CD4-positive, CD25-positive, alpha-beta regulatory T cell (primary cell): ENCODE data around the gene DAAM1. TPM values are rescaled to one million over a fixed set of nuclear protein-coding genes. Genes with fewer than 3 reads are reported as not detected.

Experiments used
- ATAC-seq, 2 donors: fragments of 150-1000 bp; cut with Tn5 transposase; one replicate each; pipeline ENCODE4 v1.10.0; 2021; ENCODE audit warnings: low read depth in 2 of 2, moderate number of reproducible peaks in 2 of 2, moderate library complexity in 1 of 2
- DNase-seq, 3 donors: peaks; one replicate each; pipeline versions ENCODE4 v3.0.0 to v3.0.0-alpha.2; 2012 to 2022; ENCODE audit warnings: mixed read lengths in 1 of 3
- H3K27ac ChIP-seq: one replicate; pipeline ENCODE4 v1.7.0; 2013; ENCODE audit warnings: mild to moderate bottlenecking, low read length; ENCODE audit not compliant: insufficient read depth, poor library complexity, severe bottlenecking
- H3K27me3 ChIP-seq: one replicate; pipeline ENCODE4 v1.7.0; 2013; ENCODE audit warnings: low read length; ENCODE audit not compliant: control insufficient read depth, insufficient read depth
- H3K36me3 ChIP-seq: one replicate; pipeline ENCODE4 v1.7.0; 2013; ENCODE audit warnings: mild to moderate bottlenecking, low read length, moderate library complexity; ENCODE audit not compliant: control insufficient read depth, insufficient read depth
- H3K4me1 ChIP-seq: 2 replicates; pipeline ENCODE4 v1.7.0; 2013; ENCODE audit warnings: mild to moderate bottlenecking, low read length; ENCODE audit not compliant: insufficient read depth, control insufficient read depth, poor library complexity, severe bottlenecking
- H3K4me3 ChIP-seq: one replicate; pipeline ENCODE4 v1.7.0; 2013; ENCODE audit warnings: low read depth, mild to moderate bottlenecking, low read length, moderate library complexity
- H3K9me3 ChIP-seq, 2 experiments: 1 replicate in 1 of 2; 2 replicates in 1 of 2; pipeline ENCODE4 v1.7.0; 2013; ENCODE audit warnings: low read length in 2 of 2, mild to moderate bottlenecking in 1 of 2, moderate library complexity in 1 of 2; ENCODE audit not compliant: control insufficient read depth in 2 of 2
- H3K27ac Mint-ChIP-seq, 3 donors: one replicate each; pipeline ENCODE4 v1.8.0; 2020 to 2022; ENCODE audit warnings: mild to moderate bottlenecking in 3 of 3, mixed read lengths in 3 of 3, moderate library complexity in 2 of 3
- H3K27me3 Mint-ChIP-seq: one replicate; pipeline ENCODE4 v1.8.0; 2022; ENCODE audit warnings: mild to moderate bottlenecking, mixed read lengths
- H3K36me3 Mint-ChIP-seq: one replicate; pipeline ENCODE4 v1.8.0; 2020; ENCODE audit warnings: mixed read lengths
- H3K4me1 Mint-ChIP-seq, 4 donors: one replicate each; pipeline ENCODE4 v1.8.0; 2020 to 2022; ENCODE audit warnings: mixed read lengths in 4 of 4, mild to moderate bottlenecking in 1 of 4
- H3K4me3 Mint-ChIP-seq, 4 donors: one replicate each; pipeline ENCODE4 v1.8.0; 2020 to 2022; ENCODE audit warnings: mild to moderate bottlenecking in 4 of 4, mixed read lengths in 4 of 4, moderate library complexity in 3 of 4
- H3K9me3 Mint-ChIP-seq, 7 donors: one replicate each; pipeline ENCODE4 v1.8.0; 2020 to 2022; ENCODE audit warnings: mixed read lengths in 7 of 7, mild to moderate bottlenecking in 3 of 7, moderate library complexity in 2 of 7
- polyA plus RNA-seq, 4 donors: library from polyadenylated mRNA; unstranded; fragments of 300-500 nt; fragmentation: Illumina TruSeq; gene quantifications; one replicate each; pipeline ENCODE4 v1.2.3, GENCODE V29; 2021
- total RNA-seq: library from RNA; stranded (reverse); gene quantifications from one replicate; pipeline ENCODE4 v1.2.3, GENCODE V29; 2022

The DAAM1 gene
- total and polyA plus RNA-seq, 5 donors from 2014 or later, result 6.1 to 36.5 (median 11.2) TPM

- Histone ChIP-seq H3K4me1 (no peaks in the 10 kb centered on the region), H3K9me3 (peaks cover 3 to 8% of the 10 kb centered on the region in 2 experiments), H3K27ac (no peak overlapping the region), H3K36me3 (no peaks in the 10 kb centered on the region), H3K27me3 (peaks cover 4% of the 10 kb centered on the region), H3K4me3 (no peak overlapping the region)
- peaks cover 0 to 26% (median 8%) of the 10 kb centered on the region in 7 donors for H3K9me3 Mint-ChIP-seq
- peaks cover 12% of the 10 kb centered on the region for H3K27me3 Mint-ChIP-seq
- DNase-seq (no peak), ATAC-seq (no peak)
- no peaks in the 10 kb centered on the region for H3K36me3 Mint-ChIP-seq
- no peak overlapping the region for H3K4me3 Mint-ChIP-seq
- no peak overlapping the region for H3K27ac Mint-ChIP-seq
- no peaks in the 10 kb centered on the region for H3K4me1 Mint-ChIP-seq
Measured at GRCh38 chr14:59406454-59407245, 218.2 kb downstream of the DAAM1 start.

- Mint-ChIP-seq H3K9me3 (peaks cover 0 to 19% (median 8%) of the 10 kb centered on the region in 7 donors), H3K27me3 (peaks cover 12% of the 10 kb centered on the region), H3K4me1 (no peaks in the 10 kb centered on the region), H3K36me3 (no peaks in the 10 kb centered on the region), H3K4me3 (no peak overlapping the region), H3K27ac (no peak overlapping the region)
- DNase-seq (no peak), ATAC-seq (no peak)
- H3K27ac ChIP-seq, result no peak overlapping the region
- no peak overlapping the region for H3K4me3 ChIP-seq
- H3K36me3 ChIP-seq, result no peaks in the 10 kb centered on the region
- H3K9me3 ChIP-seq, result peaks cover 3 to 8% of the 10 kb centered on the region in 2 experiments
- H3K4me1 ChIP-seq, result no peaks in the 10 kb centered on the region
- peaks cover 4% of the 10 kb centered on the region for H3K27me3 ChIP-seq
Measured at GRCh38 chr14:59407246-59408010, 219.0 kb downstream of the DAAM1 start.

DNA sequence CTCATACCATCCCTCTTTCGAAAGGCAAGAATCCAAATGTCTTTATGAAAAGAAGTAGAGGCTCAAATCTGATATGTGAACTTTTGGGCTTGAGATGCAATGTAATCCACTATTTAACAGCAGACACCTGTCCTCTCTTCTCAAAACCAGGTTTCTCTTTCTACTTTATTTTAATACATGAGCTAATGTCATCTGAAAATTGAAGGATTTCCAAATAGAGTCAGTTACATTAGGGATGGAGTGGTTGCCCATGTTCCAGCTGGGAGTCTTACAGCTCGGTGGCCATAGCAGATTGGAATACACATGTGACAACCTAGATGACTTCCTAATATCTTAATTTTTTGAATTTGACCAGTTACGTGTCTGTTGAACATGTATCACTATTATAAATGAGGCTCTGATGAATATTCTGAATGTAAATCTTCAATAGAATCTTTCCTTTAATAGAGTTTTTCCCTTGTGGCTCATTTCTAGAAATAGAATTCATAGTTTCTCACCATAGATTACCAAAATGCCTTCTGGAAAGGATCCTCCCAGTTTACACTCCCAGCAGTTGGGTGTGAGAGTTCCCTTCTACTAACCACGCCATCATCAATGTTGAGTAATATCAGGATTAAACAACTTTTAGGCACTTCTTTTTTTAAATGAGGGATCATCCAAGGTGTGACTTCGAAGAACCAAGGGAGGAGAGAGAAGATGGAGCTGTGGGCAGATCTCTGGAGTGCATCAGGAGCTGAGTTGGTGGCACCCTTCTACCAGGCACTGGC lies 227.6 kb downstream of the DAAM1 start:
- no peaks in the 10 kb centered on the region for H3K36me3 ChIP-seq
- no peak for DNase-seq
- no peak overlapping the region for H3K27ac ChIP-seq
- no peak overlapping the region for H3K4me3 ChIP-seq
- Mint-ChIP-seq H3K4me1 (no peaks in the 10 kb centered on the region), H3K27ac (no peak overlapping the region), H3K9me3 (peaks cover 0 to 2% (median 0%) of the 10 kb centered on the region in 7 donors), H3K36me3 (no peaks in the 10 kb centered on the region), H3K4me3 (no peak overlapping the region), H3K27me3 (no peaks in the 10 kb centered on the region)
- no peak for ATAC-seq
- H3K27me3 ChIP-seq, result no peaks in the 10 kb centered on the region
- no peaks in the 10 kb centered on the region for H3K4me1 ChIP-seq
- H3K9me3 ChIP-seq, result no peaks in the 10 kb centered on the region

- Histone ChIP-seq H3K27ac (no peak overlapping the region), H3K4me3 (no peak overlapping the region), H3K36me3 (no peaks in the 10 kb centered on the region), H3K4me1 (no peaks in the 10 kb centered on the region), H3K9me3 (no peaks in the 10 kb centered on the region), H3K27me3 (no peaks in the 10 kb centered on the region)
- H3K27ac Mint-ChIP-seq, result no peak overlapping the region
- peaks cover 0 to 2% (median 0%) of the 10 kb centered on the region in 7 donors for H3K9me3 Mint-ChIP-seq
- DNase-seq (no peak), ATAC-seq (no peak)
- no peaks in the 10 kb centered on the region for H3K36me3 Mint-ChIP-seq
- no peaks in the 10 kb centered on the region for H3K27me3 Mint-ChIP-seq
- H3K4me1 Mint-ChIP-seq, result no peaks in the 10 kb centered on the region
- H3K4me3 Mint-ChIP-seq, result no peak overlapping the region
Measured at GRCh38 chr14:59417311-59417710, 228.8 kb downstream of the DAAM1 start.

GRCh38 chr14:59419303-59419702 lies 230.8 kb downstream of the DAAM1 start:
- Mint-ChIP-seq H3K4me3 (no peak overlapping the region), H3K27me3 (no peaks in the 10 kb centered on the region), H3K36me3 (no peaks in the 10 kb centered on the region), H3K9me3 (peaks cover 0 to 2% (median 0%) of the 10 kb centered on the region in 7 donors), H3K27ac (no peak overlapping the region), H3K4me1 (no peaks in the 10 kb centered on the region)
- H3K9me3 ChIP-seq, result no peaks in the 10 kb centered on the region
- H3K4me3 ChIP-seq, result no peak overlapping the region
- peaks cover 2% of the 10 kb centered on the region for H3K27me3 ChIP-seq
- no peak overlapping the region for H3K27ac ChIP-seq
- no peaks in the 10 kb centered on the region for H3K36me3 ChIP-seq
- ATAC-seq (no peak), DNase-seq (no peak)
- no peaks in the 10 kb centered on the region for H3K4me1 ChIP-seq
